ENCODE data around the gene MST1. TPM values are rescaled to one million over a fixed set of nuclear protein-coding genes. Genes with fewer than 3 reads are reported as not detected.
A peak's percentile ranks its signal among the peaks of the same experiment; 100 is the strongest.

The MST1 gene
- total and polyA plus RNA-seq, 9 of the 15 experiments (the other 6 are each of a cell fraction or from before 2014, with no cell fraction given): 0.08 to 1.8 (median 0.40) TPM

GRCh38 chr3:49681232-49681522, 8.1 kb downstream of the MST1 start (continued):
- TF ChIP-seq ZBTB5 (IDR thresholded peaks at IDR 0.05) (no peak), SOX6 (IDR thresholded peaks at IDR 0.05) (no peak), C11orf30 (IDR thresholded peaks at IDR 0.05; ENCODE audit: low read depth) (no peak)

DNA sequence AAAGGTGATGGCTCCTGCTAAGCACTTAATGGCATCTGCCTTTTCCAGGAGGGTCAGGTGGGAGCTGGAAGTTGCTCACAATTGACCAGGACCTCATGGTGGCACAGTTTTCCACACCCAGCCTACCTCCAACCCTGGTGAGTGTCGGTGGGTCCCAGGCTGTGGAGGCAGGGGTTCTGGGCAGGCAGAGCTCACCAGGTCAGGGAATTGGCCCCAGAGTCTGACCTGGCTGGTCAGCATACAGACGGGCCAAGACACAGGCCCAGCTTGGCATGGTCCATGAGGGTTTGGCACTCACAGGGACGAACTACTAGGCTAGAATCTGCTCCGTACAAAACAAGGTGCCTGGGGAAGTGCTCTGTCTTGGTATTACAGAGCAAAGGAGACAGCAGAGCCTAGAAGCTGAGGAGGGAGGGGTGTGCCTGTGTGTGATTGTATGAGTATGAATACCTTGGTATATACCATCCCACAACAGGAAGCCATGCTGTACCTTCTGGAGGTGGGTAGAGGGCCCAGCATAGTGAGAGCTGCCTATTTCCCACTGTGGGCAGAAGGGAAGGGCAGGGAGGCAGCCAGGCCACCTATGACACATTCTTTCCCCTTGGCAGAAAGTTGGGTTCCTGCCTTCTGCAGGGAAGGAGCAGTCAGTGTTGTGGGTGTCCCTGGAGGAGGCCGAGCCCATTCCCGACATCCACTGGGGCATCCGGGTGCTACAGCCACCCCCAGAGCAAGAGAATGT, 8.6 kb downstream of the MST1 start:
- H3K36me3 ChIP-seq (ENCODE audit: control insufficient read depth, insufficient read depth, low read length): peaks cover 83% of the 10 kb centered on the region; the same call in 2 of the 3 replicates
- POLR2A ChIA-PET: interaction anchor here (0.6 kb wide), 1 partner anchor 1059 kb away, joined by 3 read pairs; the partner anchor contains the start of gene TMEM89
- TF ChIP-seq, protein P1, sequence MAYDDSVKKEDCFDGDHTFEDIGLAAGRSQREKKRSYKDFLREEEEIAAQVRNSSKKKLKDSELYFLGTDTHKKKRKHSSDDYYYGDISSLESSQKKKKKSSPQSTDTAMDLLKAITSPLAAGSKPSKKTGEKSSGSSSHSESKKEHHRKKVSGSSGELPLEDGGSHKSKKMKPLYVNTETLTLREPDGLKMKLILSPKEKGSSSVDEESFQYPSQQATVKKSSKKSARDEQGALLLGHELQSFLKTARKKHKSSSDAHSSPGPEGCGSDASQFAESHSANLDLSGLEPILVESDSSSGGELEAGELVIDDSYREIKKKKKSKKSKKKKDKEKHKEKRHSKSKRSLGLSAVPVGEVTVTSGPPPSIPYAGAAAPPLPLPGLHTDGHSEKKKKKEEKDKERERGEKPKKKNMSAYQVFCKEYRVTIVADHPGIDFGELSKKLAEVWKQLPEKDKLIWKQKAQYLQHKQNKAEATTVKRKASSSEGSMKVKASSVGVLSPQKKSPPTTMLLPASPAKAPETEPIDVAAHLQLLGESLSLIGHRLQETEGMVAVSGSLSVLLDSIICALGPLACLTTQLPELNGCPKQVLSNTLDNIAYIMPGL (CRISPR knock-in tag; IDR thresholded peaks at IDR 0.05): no peak
- TF ChIP-seq NFIX (CRISPR knock-in tag; IDR thresholded peaks at IDR 0.05; ENCODE audit: low read depth): no peak
- no peak for TF ChIP-seq MED1 (CRISPR knock-in tag; IDR thresholded peaks at IDR 0.05; ENCODE audit: borderline replicate concordance)
- no peak for TF ChIP-seq STAT5A (IDR thresholded peaks at IDR 0.05; ENCODE audit: borderline replicate concordance, low read length)
- no peak for TF ChIP-seq MEF2D (tag; conservative IDR thresholded peaks at IDR 0.05; ENCODE audit: low read depth)
- TF ChIP-seq TBP (optimal IDR thresholded peaks at IDR 0.05; ENCODE audit: low read depth, low read length): no peak
- no peak for TF ChIP-seq ARID1B (IDR thresholded peaks at IDR 0.05)
- TF ChIP-seq DACH1 (IDR thresholded peaks at IDR 0.05; ENCODE audit: partially characterized antibody): no peak

More for the DNA sequence above, 8.6 kb downstream of the MST1 start:
- in situ Hi-C loops (cut with MboI): no loop called here
- Histone ChIP-seq H3K9ac (ENCODE audit: insufficient read depth in 1 of 2, low read depth in 2 of 2, low read length in 2 of 2) (peak overlapping the region in 1 of 2 experiments; percentile 52; a peak in 1 of 4 replicates), H3K27ac (ENCODE audit: extremely low read depth, low read depth, low read length) (no peak overlapping the region; the same call in 2 of the 3 replicates), H3K4me1 (replicated peaks in 1 of 2; ENCODE audit: control insufficient read depth in 2 of 2, insufficient read depth in 2 of 2, low read length in 2 of 2) (peaks cover 0 to 9% of the 10 kb centered on the region in 2 experiments; a peak in 2 of 5 replicates), H3K27me3 (ENCODE audit: control insufficient read depth in 2 of 2, insufficient read depth in 2 of 2, low read length in 2 of 2) (no peaks in the 10 kb centered on the region), H3K9me3 (replicated peaks; ENCODE audit: control insufficient read depth, insufficient read depth, low read depth, low read length) (no peaks in the 10 kb centered on the region), H2AFZ (ENCODE audit: low read depth, low read length) (no peak overlapping the region), H3K79me2 (ENCODE audit: control insufficient read depth, insufficient read depth, low read length) (peaks cover 6% of the 10 kb centered on the region; the same call in 1 of the 3 replicates), H3K9me1 (ENCODE audit: control insufficient read depth, insufficient read depth, low read length) (peaks cover 3% of the 10 kb centered on the region), H3K4me2 (ENCODE audit: insufficient read depth, low read length) (no peak overlapping the region), H3K4me3 (no peak overlapping the region), H4K20me1 (replicated peaks; ENCODE audit: control insufficient read depth, insufficient read depth, low read length) (no peaks in the 10 kb centered on the region)
- FAIRE-seq (no peak), ATAC-seq (no peak), DNase-seq (ENCODE audit: extremely low read depth in 1 of 4, low spot score in 3 of 4) (no peak)
- BruUV-seq (replicated peaks): no TSS peak
- intact Hi-C loops (cut with micrococcal nuclease): no loop called here
- 96% methylated on average over 6 of the region's 7 CpGs for WGBS (ENCODE audit: insufficient coverage, low coverage, missing lambda C conversion rate)
- CTCF ChIA-PET (ENCODE audit: low intra/inter-chr PET ratio): no interaction called here
